HepG2 (cell line): ENCODE measurements around the gene CYP21A2. TPM values are rescaled to one million over a fixed set of nuclear protein-coding genes. Genes with fewer than 3 reads are reported as not detected.

Experiments
- ARHGAP35 ChIP-seq: sonication (generic); formaldehyde crosslinking; IDR thresholded peaks from 2 replicates; pipeline ENCODE4 v1.9.0; 2022; ENCODE audit warnings: mild to moderate bottlenecking, inconsistent platforms, moderate library complexity, missing genetic modification reagents, borderline replicate concordance
- HNRNPUL1 ChIP-seq: fragments of 200-400 bp; formaldehyde crosslinking; IDR thresholded peaks from 2 replicates; pipeline ENCODE4 v1.6.1; 2017; ENCODE audit warnings: low read depth, mild to moderate bottlenecking, low read length, moderate library complexity
- HOXA9 ChIP-seq: sonication (generic); formaldehyde crosslinking; IDR thresholded peaks from 2 replicates; pipeline ENCODE4 v1.8.1; 2022; ENCODE audit warnings: missing genetic modification reagents, mild to moderate bottlenecking, moderate library complexity, borderline replicate concordance
- MEF2D ChIP-seq: sonication (generic); formaldehyde crosslinking; IDR thresholded peaks from 2 replicates; pipeline ENCODE4 v1.5.1; 2020; ENCODE audit warnings: mild to moderate bottlenecking, missing genetic modification reagents
- ONECUT2 ChIP-seq: sonication (generic); formaldehyde crosslinking; IDR thresholded peaks from 2 replicates; pipeline ENCODE4 v1.4.0; 2020; ENCODE audit warnings: missing genetic modification reagents
- POGZ ChIP-seq: sonication (generic); formaldehyde crosslinking; IDR thresholded peaks from 2 replicates; pipeline ENCODE4 v1.4.0; 2020; ENCODE audit warnings: mild to moderate bottlenecking, missing genetic modification reagents
- RARG ChIP-seq: sonication (generic); formaldehyde crosslinking; IDR thresholded peaks from 2 replicates; pipeline ENCODE4 v1.4.0; 2020; ENCODE audit warnings: low read depth, mild to moderate bottlenecking, missing genetic modification reagents
- TCF12 ChIP-seq, 2 experiments: fragments of 450-650 bp in 1 of 2; sonication (generic) in 1 of 2; formaldehyde crosslinking in 1 of 2; IDR thresholded peaks; 2 replicates each; pipeline versions ENCODE4 v1.6.1 to v1.8.0; 2017 to 2022; ENCODE audit warnings: antibody characterized with exemption in 1 of 2, mild to moderate bottlenecking in 1 of 2, missing genetic modification reagents in 1 of 2, moderate library complexity in 1 of 2
- ZBTB7A ChIP-seq: sonication (generic); formaldehyde crosslinking; IDR thresholded peaks from 2 replicates; pipeline ENCODE4 v1.8.0; 2022; ENCODE audit warnings: mild to moderate bottlenecking, missing genetic modification reagents
- ZNF354B ChIP-seq: sonication (generic); formaldehyde crosslinking; IDR thresholded peaks from 2 replicates; pipeline ENCODE4 v1.8.0; 2022; ENCODE audit warnings: mild to moderate bottlenecking, missing genetic modification reagents
- ZNF766 ChIP-seq: sonication (generic); formaldehyde crosslinking; IDR thresholded peaks from 2 replicates; pipeline ENCODE4 v1.5.0; 2020; ENCODE audit warnings: missing genetic modification reagents, borderline replicate concordance
- ZNF782 ChIP-seq: sonication (generic); formaldehyde crosslinking; IDR thresholded peaks from 2 replicates; pipeline ENCODE4 v1.4.0; 2020; ENCODE audit warnings: missing genetic modification reagents, mild to moderate bottlenecking, borderline replicate concordance
- ZNF879 ChIP-seq: sonication (generic); formaldehyde crosslinking; IDR thresholded peaks from 2 replicates; pipeline ENCODE4 v1.8.1; 2023; ENCODE audit warnings: missing genetic modification reagents
- polyA plus RNA-seq, 8 experiments: library from polyadenylated mRNA; depleted of rRNA in 3 of 8; stranded (reverse) in 7 of 8; unstranded in 1 of 8; fragments of >200 nt; fragmentation: Illumina TruSeq in 4 of 8; extraction: Trizol in 4 of 8; gene quantifications; 2 replicates each; pipeline versions ENCODE4 v1.2.1 to v1.2.3, GENCODE V29; 2011 to 2016; ENCODE audit warnings: low read depth in 4 of 8, missing spikeins in 1 of 8, mixed read lengths in 1 of 8; ENCODE audit not compliant: insufficient read depth in 1 of 8
- total RNA-seq, 5 experiments: library from RNA; depleted of rRNA; stranded (reverse); fragments of >200 nt; fragmentation: Illumina TruSeq; extraction: Trizol; gene quantifications; 2 replicates each; pipeline ENCODE4 v1.2.3, GENCODE V29; 2016; ENCODE audit warnings: low read depth in 1 of 5
- TF ChIP-seq, protein P1 (sequence below): sonication (generic); formaldehyde crosslinking; IDR thresholded peaks from 2 replicates; pipeline ENCODE4; 2020; ENCODE audit warnings: missing genetic modification reagents, mild to moderate bottlenecking, borderline replicate concordance
- TF ChIP-seq, protein P2 (sequence below): sonication (generic); formaldehyde crosslinking; IDR thresholded peaks from 2 replicates; pipeline ENCODE4 v1.4.0; 2020; ENCODE audit warnings: missing genetic modification reagents
- TF ChIP-seq, protein P3 (sequence below): sonication (generic); formaldehyde crosslinking; IDR thresholded peaks from 2 replicates; pipeline ENCODE4 v1.4.0; 2020; ENCODE audit warnings: missing genetic modification reagents
- TF ChIP-seq, protein P4 (sequence below): sonication (generic); formaldehyde crosslinking; IDR thresholded peaks from 2 replicates; pipeline ENCODE4 v1.8.1; 2023; ENCODE audit warnings: mild to moderate bottlenecking, moderate library complexity, missing genetic modification reagents

The CYP21A2 gene
- total and polyA plus RNA-seq, 2 of the 13 experiments (the other 11 are each of a cell fraction or from before 2014, with no cell fraction given): 1.5 to 6.3 TPM

DNA sequence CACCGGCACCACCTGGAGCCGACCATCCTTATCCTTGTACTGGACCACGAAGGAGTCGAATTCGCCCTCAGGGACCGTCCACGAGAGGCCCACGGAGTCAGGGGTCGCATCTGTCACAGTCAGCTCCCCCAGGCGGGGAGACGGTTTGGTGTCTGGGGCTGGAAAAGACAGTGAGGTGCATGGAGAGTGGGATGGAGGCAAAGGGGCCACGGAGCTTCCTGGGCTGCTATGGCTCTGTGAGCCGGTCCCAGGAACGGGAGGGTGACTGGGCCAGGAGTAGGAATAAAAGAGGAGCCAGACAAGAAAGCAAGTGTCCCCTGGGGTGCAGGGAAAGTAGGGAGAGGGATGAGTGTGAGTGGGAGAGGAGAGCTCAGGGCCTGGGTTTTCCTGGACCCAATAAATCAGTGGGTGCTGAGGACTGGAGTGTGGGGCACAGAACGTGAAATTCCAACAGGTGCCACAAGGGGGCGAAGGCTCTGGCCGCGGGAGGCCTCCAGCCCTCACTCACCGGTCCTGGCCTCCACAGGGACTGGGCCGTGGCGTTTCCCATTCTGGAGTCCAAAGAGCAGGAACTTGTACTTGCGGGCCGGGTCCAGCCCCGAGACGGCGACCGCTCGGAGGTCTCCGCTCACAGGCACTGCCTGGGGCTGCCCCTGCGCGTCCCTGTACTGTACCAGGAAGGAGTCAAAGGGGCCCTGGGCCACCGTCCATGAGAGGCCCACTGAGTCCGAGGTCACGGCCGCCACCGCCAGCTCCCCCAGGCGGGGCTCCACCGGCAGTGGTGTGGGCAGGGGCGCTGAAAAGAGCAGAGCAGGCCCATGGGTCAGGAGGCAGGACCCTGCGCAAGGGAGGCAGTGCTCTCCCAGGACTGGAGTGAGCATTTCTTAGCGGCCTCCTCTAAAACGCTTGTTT, 9.9 kb downstream of the CYP21A2 start (continued):
- TF ChIP-seq, protein P1, sequence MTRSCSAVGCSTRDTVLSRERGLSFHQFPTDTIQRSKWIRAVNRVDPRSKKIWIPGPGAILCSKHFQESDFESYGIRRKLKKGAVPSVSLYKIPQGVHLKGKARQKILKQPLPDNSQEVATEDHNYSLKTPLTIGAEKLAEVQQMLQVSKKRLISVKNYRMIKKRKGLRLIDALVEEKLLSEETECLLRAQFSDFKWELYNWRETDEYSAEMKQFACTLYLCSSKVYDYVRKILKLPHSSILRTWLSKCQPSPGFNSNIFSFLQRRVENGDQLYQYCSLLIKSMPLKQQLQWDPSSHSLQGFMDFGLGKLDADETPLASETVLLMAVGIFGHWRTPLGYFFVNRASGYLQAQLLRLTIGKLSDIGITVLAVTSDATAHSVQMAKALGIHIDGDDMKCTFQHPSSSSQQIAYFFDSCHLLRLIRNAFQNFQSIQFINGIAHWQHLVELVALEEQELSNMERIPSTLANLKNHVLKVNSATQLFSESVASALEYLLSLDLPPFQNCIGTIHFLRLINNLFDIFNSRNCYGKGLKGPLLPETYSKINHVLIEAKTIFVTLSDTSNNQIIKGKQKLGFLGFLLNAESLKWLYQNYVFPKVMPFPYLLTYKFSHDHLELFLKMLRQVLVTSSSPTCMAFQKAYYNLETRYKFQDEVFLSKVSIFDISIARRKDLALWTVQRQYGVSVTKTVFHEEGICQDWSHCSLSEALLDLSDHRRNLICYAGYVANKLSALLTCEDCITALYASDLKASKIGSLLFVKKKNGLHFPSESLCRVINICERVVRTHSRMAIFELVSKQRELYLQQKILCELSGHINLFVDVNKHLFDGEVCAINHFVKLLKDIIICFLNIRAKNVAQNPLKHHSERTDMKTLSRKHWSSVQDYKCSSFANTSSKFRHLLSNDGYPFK: no peak; the same call in 1 of the 2 replicates
- no peak for TF ChIP-seq ZNF354B (CRISPR knock-in tag)
- TF ChIP-seq ZNF879: 0 out of 2 replicates have a peak, but pooled peaks have one; percentile 27
- peak; percentile 81 for TF ChIP-seq MEF2D (CRISPR knock-in tag)
- TF ChIP-seq, protein P2, sequence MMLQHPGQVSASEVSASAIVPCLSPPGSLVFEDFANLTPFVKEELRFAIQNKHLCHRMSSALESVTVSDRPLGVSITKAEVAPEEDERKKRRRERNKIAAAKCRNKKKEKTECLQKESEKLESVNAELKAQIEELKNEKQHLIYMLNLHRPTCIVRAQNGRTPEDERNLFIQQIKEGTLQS (CRISPR knock-in tag): peak; percentile 47; the same call in 1 of the 2 replicates
- peak; percentile 89 for TF ChIP-seq POGZ (CRISPR knock-in tag)
- TF ChIP-seq ZNF766 (CRISPR knock-in tag): peak; percentile 83; the same call in 1 of the 2 replicates
- no peak for TF ChIP-seq HOXA9 (CRISPR knock-in tag)
- no peak for TF ChIP-seq HNRNPUL1
- TF ChIP-seq ZNF782 (CRISPR knock-in tag): peak; percentile 75; the same call in 1 of the 2 replicates
- TF ChIP-seq, protein P3, sequence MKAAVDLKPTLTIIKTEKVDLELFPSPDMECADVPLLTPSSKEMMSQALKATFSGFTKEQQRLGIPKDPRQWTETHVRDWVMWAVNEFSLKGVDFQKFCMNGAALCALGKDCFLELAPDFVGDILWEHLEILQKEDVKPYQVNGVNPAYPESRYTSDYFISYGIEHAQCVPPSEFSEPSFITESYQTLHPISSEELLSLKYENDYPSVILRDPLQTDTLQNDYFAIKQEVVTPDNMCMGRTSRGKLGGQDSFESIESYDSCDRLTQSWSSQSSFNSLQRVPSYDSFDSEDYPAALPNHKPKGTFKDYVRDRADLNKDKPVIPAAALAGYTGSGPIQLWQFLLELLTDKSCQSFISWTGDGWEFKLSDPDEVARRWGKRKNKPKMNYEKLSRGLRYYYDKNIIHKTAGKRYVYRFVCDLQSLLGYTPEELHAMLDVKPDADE (CRISPR knock-in tag): no peak
- peak; percentile 59; the same call in 1 of the 2 replicates for TF ChIP-seq ARHGAP35 (CRISPR knock-in tag)
- TF ChIP-seq TCF12 (IDR thresholded peaks at IDR 0.05): no peak
- TF ChIP-seq TCF12 (CRISPR knock-in tag; IDR thresholded peaks at IDR 0.05): 0 out of 2 replicates have a peak, but pooled peaks have one; percentile 40
- no peak for TF ChIP-seq RARG
- TF ChIP-seq, protein P4, sequence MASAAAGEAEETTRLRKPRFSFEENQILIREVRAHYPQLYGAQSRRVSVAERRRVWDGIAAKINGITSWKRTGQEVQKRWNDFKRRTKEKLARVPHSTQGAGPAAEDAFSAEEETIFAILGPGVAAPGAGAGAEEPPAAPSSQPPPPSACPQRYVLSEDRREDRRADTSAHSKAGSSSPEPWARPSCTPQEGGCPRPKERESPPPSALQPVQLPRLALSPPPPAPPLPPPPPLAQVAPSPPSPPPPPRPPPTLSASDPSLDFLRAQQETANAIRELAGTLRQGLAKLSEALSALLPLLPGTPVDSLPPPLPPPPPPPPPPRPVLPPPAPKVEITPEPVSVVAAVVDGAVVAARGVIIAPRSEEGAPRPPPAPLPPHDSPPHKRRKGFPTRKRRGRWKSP (CRISPR knock-in tag): peak; percentile 75; the same call in 1 of the 2 replicates
- no peak for TF ChIP-seq ONECUT2
- TF ChIP-seq ZBTB7A: no peak
